Measurements from ENCODE around the gene TNFRSF11A. TPM values are rescaled to one million over a fixed set of nuclear protein-coding genes. Genes with fewer than 3 reads are reported as not detected.

The TNFRSF11A gene
- total RNA-seq, 1 experiment from 2014 or later = 3.2 TPM

DNA sequence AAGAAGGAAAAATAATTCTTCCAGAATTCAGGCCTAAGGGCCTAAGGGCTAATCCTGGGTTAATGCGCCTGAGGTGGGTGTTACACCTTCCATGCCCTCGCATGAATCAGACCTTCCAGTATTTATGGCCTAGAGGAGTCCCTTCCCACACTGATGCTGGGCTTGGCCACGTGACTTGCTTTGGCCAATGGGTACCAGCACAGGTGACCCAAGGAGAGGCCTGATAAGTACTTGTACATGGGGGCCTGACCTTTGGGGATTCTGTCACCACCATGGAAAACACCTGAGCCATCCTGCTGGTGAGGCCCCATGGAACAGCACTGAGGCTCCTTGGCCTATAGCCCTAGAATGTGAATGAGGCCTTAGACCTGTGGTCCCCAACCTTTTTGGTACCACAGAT lies 79.8 kb downstream of the TNFRSF11A start:
- Histone ChIP-seq H3K79me2 (ENCODE audit: insufficient read depth, low read length) (no peaks in the 10 kb centered on the region), H3K4me2 (ENCODE audit: low read length) (no peak overlapping the region), H3K27ac (ENCODE audit: low read depth, low read length) (no peak overlapping the region), H2AFZ (ENCODE audit: low read depth, low read length, poor library complexity, severe bottlenecking) (no peak overlapping the region), H3K27me3 (ENCODE audit: insufficient read depth, low read length) (no peaks in the 10 kb centered on the region), H4K20me1 (ENCODE audit: insufficient read depth) (no peaks in the 10 kb centered on the region), H3K4me3 (replicated peaks in 1 of 2; ENCODE audit: low read depth in 1 of 2, low read length in 2 of 2) (no peak overlapping the region), H3K9me2 (ENCODE audit: insufficient read depth) (no peaks in the 10 kb centered on the region), H3K4me1 (ENCODE audit: control insufficient read depth in 1 of 2, insufficient read depth in 2 of 2, low read length in 2 of 2) (peaks cover 3 to 6% of the 10 kb centered on the region in 2 experiments; a peak in 3 of 4 replicates), H3K9ac (ENCODE audit: low read length) (no peak overlapping the region), H3K9me3 (ENCODE audit: control insufficient read depth in 1 of 2, insufficient read depth in 1 of 2, low read depth in 1 of 2, low read length in 2 of 2) (no peaks in the 10 kb centered on the region), H3K36me3 (ENCODE audit: control insufficient read depth in 1 of 2, insufficient read depth in 2 of 2, low read length in 2 of 2) (no peaks in the 10 kb centered on the region)
- CTCF ChIA-PET = no interaction called here
- RAD21 ChIA-PET (ENCODE audit: low non-redundant PET in 1 of 2, low total read pairs in 2 of 2, uncharacterized antibody in 2 of 2, unreplicated experiment in 2 of 2) = no interaction called here
- no peak for ATAC-seq
- intact Hi-C loops (cut with micrococcal nuclease) = no loop called here
- TF ChIP-seq ELF1 (IDR thresholded peaks at IDR 0.05; ENCODE audit: borderline replicate concordance, low read depth) = no peak
- TF ChIP-seq ZNF274 (IDR thresholded peaks at IDR 0.05; ENCODE audit: low read depth, low read length) = no peak
- TF ChIP-seq, protein P1, sequence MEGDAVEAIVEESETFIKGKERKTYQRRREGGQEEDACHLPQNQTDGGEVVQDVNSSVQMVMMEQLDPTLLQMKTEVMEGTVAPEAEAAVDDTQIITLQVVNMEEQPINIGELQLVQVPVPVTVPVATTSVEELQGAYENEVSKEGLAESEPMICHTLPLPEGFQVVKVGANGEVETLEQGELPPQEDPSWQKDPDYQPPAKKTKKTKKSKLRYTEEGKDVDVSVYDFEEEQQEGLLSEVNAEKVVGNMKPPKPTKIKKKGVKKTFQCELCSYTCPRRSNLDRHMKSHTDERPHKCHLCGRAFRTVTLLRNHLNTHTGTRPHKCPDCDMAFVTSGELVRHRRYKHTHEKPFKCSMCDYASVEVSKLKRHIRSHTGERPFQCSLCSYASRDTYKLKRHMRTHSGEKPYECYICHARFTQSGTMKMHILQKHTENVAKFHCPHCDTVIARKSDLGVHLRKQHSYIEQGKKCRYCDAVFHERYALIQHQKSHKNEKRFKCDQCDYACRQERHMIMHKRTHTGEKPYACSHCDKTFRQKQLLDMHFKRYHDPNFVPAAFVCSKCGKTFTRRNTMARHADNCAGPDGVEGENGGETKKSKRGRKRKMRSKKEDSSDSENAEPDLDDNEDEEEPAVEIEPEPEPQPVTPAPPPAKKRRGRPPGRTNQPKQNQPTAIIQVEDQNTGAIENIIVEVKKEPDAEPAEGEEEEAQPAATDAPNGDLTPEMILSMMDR (IDR thresholded peaks at IDR 0.05 in 2 of 3, conservative IDR thresholded peaks at IDR 0.05 in 1 of 3; ENCODE audit: borderline replicate concordance in 1 of 3, insufficient read depth in 1 of 3, low read depth in 2 of 3, low read length in 2 of 3) = no peak
- no peak for TF ChIP-seq TCF7L2 (IDR thresholded peaks at IDR 0.05; ENCODE audit: borderline replicate concordance, extremely low read depth, insufficient read depth, insufficient read length)
- TF ChIP-seq ZFX (IDR thresholded peaks at IDR 0.05) = no peak
- no peak for TF ChIP-seq SRF (IDR thresholded peaks at IDR 0.05; ENCODE audit: low read depth)
- no peak for TF ChIP-seq SIN3A (IDR thresholded peaks at IDR 0.05; ENCODE audit: low read depth)
- no TSS peak for BruUV-seq (replicated peaks)
- DNase-seq (ENCODE audit: low read depth, low spot score) = no peak
- POLR2A ChIA-PET = no interaction called here

DNA sequence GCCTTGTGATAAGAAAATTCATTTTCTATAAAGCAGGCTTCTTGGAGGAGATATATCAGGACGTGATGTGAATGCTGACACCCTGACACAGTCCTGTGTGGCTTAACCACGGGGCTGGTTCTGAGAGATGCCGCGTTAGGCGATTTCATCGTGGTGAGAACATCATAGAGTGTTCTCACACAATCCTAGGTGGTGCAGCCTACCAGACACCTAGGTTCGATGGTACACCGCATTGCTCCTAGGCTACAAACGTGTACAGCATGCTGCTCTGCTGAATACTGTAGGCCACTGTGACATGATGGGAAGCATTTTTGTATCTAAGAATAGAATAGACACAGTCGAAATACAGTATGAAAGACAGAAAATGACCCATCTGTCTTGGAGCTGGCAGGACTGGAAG lies 82.5 kb downstream of the TNFRSF11A start:
- Histone ChIP-seq H3K79me2 (ENCODE audit: insufficient read depth, low read length) (no peaks in the 10 kb centered on the region), H3K4me1 (ENCODE audit: control insufficient read depth in 1 of 2, insufficient read depth in 2 of 2, low read length in 2 of 2) (peaks cover 0 to 6% of the 10 kb centered on the region in 2 experiments; a peak in 1 of 4 replicates), H4K20me1 (ENCODE audit: insufficient read depth) (no peaks in the 10 kb centered on the region), H3K27me3 (ENCODE audit: insufficient read depth, low read length) (no peaks in the 10 kb centered on the region), H3K36me3 (ENCODE audit: control insufficient read depth in 1 of 2, insufficient read depth in 2 of 2, low read length in 2 of 2) (no peaks in the 10 kb centered on the region), H3K4me2 (ENCODE audit: low read length) (no peak overlapping the region), H3K9ac (ENCODE audit: low read length) (no peak overlapping the region), H3K4me3 (replicated peaks in 1 of 2; ENCODE audit: low read depth in 1 of 2, low read length in 2 of 2) (no peak overlapping the region), H2AFZ (ENCODE audit: low read depth, low read length, poor library complexity, severe bottlenecking) (no peak overlapping the region), H3K9me3 (ENCODE audit: control insufficient read depth in 1 of 2, insufficient read depth in 1 of 2, low read depth in 1 of 2, low read length in 2 of 2) (no peaks in the 10 kb centered on the region), H3K9me2 (ENCODE audit: insufficient read depth) (no peaks in the 10 kb centered on the region), H3K27ac (ENCODE audit: low read depth, low read length) (no peak overlapping the region)
- ChIA-PET RAD21 (ENCODE audit: low non-redundant PET in 1 of 2, low total read pairs in 2 of 2, uncharacterized antibody in 2 of 2, unreplicated experiment in 2 of 2) (no interaction called here), CTCF (no interaction called here), POLR2A (no interaction called here)
- DNase-seq (ENCODE audit: low read depth, low spot score) (no peak), ATAC-seq (no peak)
- no TSS peak for BruUV-seq (replicated peaks)
- TF ChIP-seq, protein P1 (IDR thresholded peaks at IDR 0.05 in 2 of 3, conservative IDR thresholded peaks at IDR 0.05 in 1 of 3; ENCODE audit: borderline replicate concordance in 1 of 3, insufficient read depth in 1 of 3, low read depth in 2 of 3, low read length in 2 of 3) = no peak
- no peak for TF ChIP-seq POLR2A (IDR thresholded peaks at IDR 0.05; ENCODE audit: borderline replicate concordance, extremely low read depth, insufficient read depth, insufficient read length)
- TF ChIP-seq SP1 (IDR thresholded peaks at IDR 0.05; ENCODE audit: low read depth) = no peak
- TF ChIP-seq EGR1 (IDR thresholded peaks at IDR 0.05; ENCODE audit: low read depth) = no peak
- no peak for TF ChIP-seq YY1 (IDR thresholded peaks at IDR 0.05; ENCODE audit: extremely low read depth, insufficient replicate concordance, low read depth, low read length)
- TF ChIP-seq ZNF274 (IDR thresholded peaks at IDR 0.05; ENCODE audit: low read depth, low read length) = no peak
- no peak for TF ChIP-seq ZFX (IDR thresholded peaks at IDR 0.05)
- TF ChIP-seq EZH2 (IDR thresholded peaks at IDR 0.05) = no peak
- no peak for TF ChIP-seq CBX3 (IDR thresholded peaks at IDR 0.05; ENCODE audit: low read depth)
- no peak for TF ChIP-seq SRF (IDR thresholded peaks at IDR 0.05; ENCODE audit: low read depth)
- no peak for TF ChIP-seq POLR2AphosphoS5 (IDR thresholded peaks at IDR 0.05; ENCODE audit: low read depth, low read length)
- intact Hi-C loops (cut with micrococcal nuclease) = no loop called here

All from HCT116 (cell line).